ENCODE measurements around the gene SDHAF2.
"Not testable (repeated sequence)": the region's sequence is repeated elsewhere in the genome, so short reads cannot be mapped to it uniquely, and the experiment has no call there.

Gene SDHAF2

GRCh38 chr11:61476371-61476770 is 46.4 kb downstream of the SDHAF2 start:
- no peak for DNase-seq (ENCODE audit: low read depth in 2 of 2)

GRCh38 chr11:61477126-61477525 is 47.2 kb downstream of the SDHAF2 start:
- no peak for DNase-seq (ENCODE audit: low read depth in 2 of 2)

- peak; percentile 45 to 54 for DNase-seq (ENCODE audit: low read depth in 2 of 2)
These were observed 47.8 kb downstream of the SDHAF2 start for GRCh38 chr11:61477727-61478148.

GRCh38 chr11:61479360-61480058 is 49.6 kb downstream of the SDHAF2 start:
- not testable (repeated sequence) for DNase-seq (ENCODE audit: low read depth in 2 of 2)

GRCh38 chr11:61480261-61480993 is 50.5 kb downstream of the SDHAF2 start:
- DNase-seq (ENCODE audit: low read depth in 2 of 2): no peak

GRCh38 chr11:61480994-61481335 is 51.0 kb downstream of the SDHAF2 start:
- DNase-seq (ENCODE audit: low read depth in 2 of 2): no peak

GRCh38 chr11:61481806-61482205 is 51.9 kb downstream of the SDHAF2 start:
- DNase-seq (ENCODE audit: low read depth in 2 of 2): no peak

- DNase-seq (ENCODE audit: low read depth in 2 of 2): peak; percentile 3 to 15
These were observed 52.6 kb downstream of the SDHAF2 start for GRCh38 chr11:61482513-61482912.

- DNase-seq (ENCODE audit: low read depth in 2 of 2): no peak
These were observed 54.6 kb downstream of the SDHAF2 start for GRCh38 chr11:61484541-61484940.

- DNase-seq (ENCODE audit: low read depth in 2 of 2): no peak
These were observed 55.2 kb downstream of the SDHAF2 start for GRCh38 chr11:61485080-61485479.

- DNase-seq (ENCODE audit: low read depth in 2 of 2): no peak
These were observed 56.2 kb downstream of the SDHAF2 start for GRCh38 chr11:61486011-61486620.

- DNase-seq (ENCODE audit: low read depth in 2 of 2): no peak
These were observed 56.9 kb downstream of the SDHAF2 start for GRCh38 chr11:61486779-61487178.

GRCh38 chr11:61487342-61488025 is 57.6 kb downstream of the SDHAF2 start:
- no peak for DNase-seq (ENCODE audit: low read depth in 2 of 2)

GRCh38 chr11:61488651-61489291 is 58.8 kb downstream of the SDHAF2 start:
- DNase-seq (ENCODE audit: low read depth in 2 of 2): no peak

GRCh38 chr11:61489833-61490721 is 60.2 kb downstream of the SDHAF2 start:
- no peak for DNase-seq (ENCODE audit: low read depth in 2 of 2)

- DNase-seq (ENCODE audit: low read depth in 2 of 2): no peak
These were observed 61.9 kb downstream of the SDHAF2 start for GRCh38 chr11:61491736-61492395.

- no peak for DNase-seq (ENCODE audit: low read depth in 2 of 2)
These were observed 64.5 kb downstream of the SDHAF2 start for GRCh38 chr11:61494381-61494961.

GRCh38 chr11:61495801-61496601 is 66.1 kb downstream of the SDHAF2 start:
- no peak for DNase-seq (ENCODE audit: low read depth in 2 of 2)

All from stimulated activated CD4-positive, alpha-beta T cell treated with anti-CD3 and anti-CD28 coated beads, Interleukin-1b, Interleukin-23, amount 100 ng/mL, for 4 hours (primary cell).